Cardiac fibroblast (primary cell): ENCODE data around the gene ETFA.
A peak's percentile ranks its signal among the peaks of the same experiment; 100 is the strongest.

Source experiments
- DNase-seq, 2 donors: peaks; one replicate each; pipeline versions ENCODE4 v3.0.0 to v3.0.0-alpha.2; 2010; ENCODE audit warnings: low read depth in 2 of 2
- H3K4me3 ChIP-seq, 2 donors: replicated peaks in 1 of 2; 1 replicate in 1 of 2; 2 replicates in 1 of 2; pipeline ENCODE4 v1.5.1; 2011; ENCODE audit warnings: low read depth in 2 of 2, low read length in 2 of 2, mild to moderate bottlenecking in 2 of 2, moderate library complexity in 1 of 2
- TF ChIP-seq, protein P1 (sequence below): IDR thresholded peaks from one replicate; pipeline ENCODE4 v1.5.1; 2011; ENCODE audit warnings: low read depth, mild to moderate bottlenecking, low read length, inconsistent platforms

Gene ETFA

DNA sequence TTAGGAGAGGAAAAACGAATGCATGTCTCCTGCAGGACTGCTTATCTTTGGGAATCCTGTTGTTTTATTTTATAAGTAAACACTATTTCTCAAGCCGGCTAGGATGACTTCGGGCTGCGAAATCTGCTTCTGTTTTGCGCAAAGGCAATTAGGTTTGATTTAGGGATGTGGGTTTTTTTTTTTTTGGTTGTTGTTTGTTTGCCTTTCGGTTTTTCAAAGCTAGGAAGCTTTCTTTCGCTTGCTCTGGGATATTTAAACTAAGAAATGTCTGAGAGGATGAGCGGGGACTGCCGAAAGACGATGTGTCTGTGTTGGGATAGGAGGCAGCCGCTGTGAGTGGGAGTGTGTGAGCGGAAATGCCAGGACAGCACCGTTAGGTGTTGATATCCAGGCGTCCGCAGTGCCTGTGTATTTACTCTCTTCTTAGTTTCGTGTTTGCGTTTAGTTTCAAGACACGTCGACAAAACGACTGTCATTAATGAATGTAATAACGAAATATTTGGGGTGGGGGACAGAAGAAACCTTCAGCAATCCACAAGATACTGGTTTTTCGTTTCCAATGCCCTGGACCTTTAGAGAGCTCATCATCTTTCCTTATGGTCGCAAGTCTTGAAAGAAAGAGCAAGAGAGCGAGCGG, 25.9 kb upstream of the ETFA start:
- peak in 1 of 2 donors; percentile 36 for DNase-seq
- TF ChIP-seq, protein P1, sequence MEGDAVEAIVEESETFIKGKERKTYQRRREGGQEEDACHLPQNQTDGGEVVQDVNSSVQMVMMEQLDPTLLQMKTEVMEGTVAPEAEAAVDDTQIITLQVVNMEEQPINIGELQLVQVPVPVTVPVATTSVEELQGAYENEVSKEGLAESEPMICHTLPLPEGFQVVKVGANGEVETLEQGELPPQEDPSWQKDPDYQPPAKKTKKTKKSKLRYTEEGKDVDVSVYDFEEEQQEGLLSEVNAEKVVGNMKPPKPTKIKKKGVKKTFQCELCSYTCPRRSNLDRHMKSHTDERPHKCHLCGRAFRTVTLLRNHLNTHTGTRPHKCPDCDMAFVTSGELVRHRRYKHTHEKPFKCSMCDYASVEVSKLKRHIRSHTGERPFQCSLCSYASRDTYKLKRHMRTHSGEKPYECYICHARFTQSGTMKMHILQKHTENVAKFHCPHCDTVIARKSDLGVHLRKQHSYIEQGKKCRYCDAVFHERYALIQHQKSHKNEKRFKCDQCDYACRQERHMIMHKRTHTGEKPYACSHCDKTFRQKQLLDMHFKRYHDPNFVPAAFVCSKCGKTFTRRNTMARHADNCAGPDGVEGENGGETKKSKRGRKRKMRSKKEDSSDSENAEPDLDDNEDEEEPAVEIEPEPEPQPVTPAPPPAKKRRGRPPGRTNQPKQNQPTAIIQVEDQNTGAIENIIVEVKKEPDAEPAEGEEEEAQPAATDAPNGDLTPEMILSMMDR = no peak
- peak overlapping the region in 1 of 2 donors; percentile 43 for H3K4me3 ChIP-seq

DNA sequence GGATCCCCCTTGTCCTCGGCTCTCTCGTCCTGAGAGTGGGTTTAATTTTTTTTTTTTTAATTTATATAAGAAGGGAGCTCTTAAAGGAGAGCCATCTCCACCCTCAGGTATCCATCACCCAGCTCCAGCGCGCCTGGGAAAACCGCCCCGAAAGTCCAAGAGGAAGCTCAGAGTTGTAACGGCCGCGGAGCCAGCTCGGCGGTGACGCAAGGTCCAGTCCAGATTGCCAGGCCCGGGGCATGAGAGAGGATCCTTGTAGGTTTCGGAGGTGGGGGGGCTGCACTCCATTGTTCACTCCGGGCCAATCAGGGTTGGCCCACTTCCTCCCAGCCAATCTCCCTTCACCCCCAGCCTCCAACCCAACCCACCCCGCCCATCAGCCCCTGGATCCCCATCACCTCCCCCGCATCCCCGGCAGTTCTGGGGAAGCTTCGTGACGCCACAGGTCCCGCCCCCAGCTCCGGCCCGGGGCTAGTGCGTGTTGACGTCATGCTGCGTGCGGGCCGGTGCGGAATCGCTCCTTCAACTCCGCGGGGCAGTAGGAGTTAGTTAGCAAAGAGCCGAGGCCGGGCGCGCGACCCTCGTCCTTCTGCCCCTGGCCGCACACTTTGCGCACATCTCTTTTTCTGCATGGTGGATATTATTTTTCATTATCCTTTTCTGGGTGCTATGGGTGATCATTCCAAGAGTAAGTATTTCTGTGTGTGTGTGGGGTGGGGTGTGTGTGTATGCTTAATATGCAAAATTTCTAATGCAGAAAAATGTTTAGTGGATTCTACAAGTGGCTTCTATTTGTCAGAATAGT, 25.2 kb upstream of the ETFA start, which contains the start of gene ISL2:
ISL2 (plus strand) TSS at position 520 of the 805 bp plus-strand sequence; CDS start at position 631, 111 bp downstream.
- TF ChIP-seq, protein P1 = no peak
- DNase-seq = peak; percentile 56 to 72
- peak within 1 kb of the TSS in 1 of 2 donors; percentile 43 for H3K4me3 ChIP-seq

DNA sequence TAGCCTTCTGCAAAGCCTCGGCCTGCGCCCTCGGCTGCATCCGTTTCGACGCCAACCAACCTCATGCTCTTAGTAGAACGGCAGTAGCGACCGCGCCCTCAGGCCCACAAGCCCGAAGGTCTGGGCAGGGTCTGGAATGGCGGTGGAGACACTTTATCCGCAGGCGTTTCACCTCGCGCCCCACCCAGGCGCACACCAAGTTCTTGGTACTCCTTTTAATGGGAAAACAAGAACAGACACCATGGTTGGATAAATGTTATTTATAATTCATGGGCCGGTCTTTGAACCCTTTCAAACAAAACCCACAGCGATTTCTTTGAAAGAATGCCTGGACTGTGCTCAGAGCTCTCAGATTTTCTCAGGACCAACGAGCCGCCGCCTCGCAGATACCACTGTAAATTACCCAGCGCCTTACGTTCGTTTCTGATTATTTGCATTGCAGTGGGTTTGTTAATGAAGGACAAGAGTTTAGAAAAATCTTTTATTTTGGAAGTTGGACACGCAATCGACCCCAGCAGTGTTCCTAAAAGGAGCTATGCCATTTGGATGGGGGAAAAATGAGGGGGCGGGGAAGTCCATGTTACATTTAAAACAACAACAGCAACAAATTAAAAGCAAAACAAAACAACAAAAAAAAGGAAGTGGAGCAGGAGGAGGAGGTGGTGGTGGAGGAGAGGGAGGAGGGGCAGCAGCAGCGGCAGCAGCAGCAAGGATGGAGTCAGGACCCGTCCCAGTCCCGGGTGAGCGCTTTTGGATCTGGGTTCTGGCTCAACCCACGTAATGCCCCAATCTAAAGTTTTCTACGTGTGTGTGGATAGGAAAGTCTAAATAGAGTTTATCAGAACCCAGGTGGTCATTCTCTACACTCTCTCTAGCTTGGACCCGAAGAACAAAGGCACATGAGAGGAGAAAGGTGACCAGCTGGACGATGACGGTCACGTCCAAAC, 24.3 kb upstream of the ETFA start:
- TF ChIP-seq, protein P1 = no peak
- peak overlapping the region in 1 of 2 donors; percentile 43 for H3K4me3 ChIP-seq
- DNase-seq = peak in 1 of 2 donors; percentile 14

DNA sequence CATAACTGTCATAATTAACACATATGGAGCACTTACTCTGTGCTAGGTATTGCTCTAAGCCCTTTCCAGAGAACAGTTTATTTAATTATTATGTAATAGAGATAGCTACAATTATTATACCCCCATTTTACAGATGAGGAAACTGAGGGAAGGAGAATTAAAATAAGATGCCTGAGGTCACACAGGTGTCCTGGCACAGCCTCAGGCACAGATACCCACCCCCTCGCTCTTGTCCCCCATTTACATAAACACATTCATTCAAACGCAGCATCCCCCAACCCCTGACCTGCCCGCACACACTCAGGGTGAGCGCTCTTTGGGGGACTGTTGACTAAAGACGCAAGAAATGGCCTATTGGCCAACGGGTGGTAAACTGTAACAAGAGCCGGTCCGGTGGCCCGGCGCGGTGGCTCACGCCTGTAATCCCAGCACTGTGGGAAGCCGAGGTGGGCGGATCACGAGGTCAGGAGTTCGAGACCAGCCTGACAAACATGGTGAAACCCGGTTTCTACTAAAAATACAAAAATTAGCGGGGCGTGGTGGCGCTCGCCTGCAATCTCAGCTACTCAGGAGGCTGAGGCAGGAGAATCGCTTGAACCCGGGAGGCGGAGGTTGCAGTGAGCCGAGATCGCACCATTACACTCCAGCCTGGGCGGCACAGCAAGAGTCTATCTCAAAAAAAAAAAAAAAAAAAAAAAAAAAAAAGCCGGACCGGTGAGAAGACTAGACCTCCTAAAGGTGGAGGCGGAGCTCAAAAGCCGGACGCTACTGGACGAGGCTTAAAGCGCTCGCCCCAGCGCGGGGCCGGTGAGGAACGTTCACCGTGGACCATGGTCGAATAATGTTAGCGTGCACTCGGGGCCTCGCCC, 23.4 kb upstream of the ETFA start:
- TF ChIP-seq, protein P1 = no peak
- no peak for DNase-seq
- H3K4me3 ChIP-seq = no peak overlapping the region

DNA sequence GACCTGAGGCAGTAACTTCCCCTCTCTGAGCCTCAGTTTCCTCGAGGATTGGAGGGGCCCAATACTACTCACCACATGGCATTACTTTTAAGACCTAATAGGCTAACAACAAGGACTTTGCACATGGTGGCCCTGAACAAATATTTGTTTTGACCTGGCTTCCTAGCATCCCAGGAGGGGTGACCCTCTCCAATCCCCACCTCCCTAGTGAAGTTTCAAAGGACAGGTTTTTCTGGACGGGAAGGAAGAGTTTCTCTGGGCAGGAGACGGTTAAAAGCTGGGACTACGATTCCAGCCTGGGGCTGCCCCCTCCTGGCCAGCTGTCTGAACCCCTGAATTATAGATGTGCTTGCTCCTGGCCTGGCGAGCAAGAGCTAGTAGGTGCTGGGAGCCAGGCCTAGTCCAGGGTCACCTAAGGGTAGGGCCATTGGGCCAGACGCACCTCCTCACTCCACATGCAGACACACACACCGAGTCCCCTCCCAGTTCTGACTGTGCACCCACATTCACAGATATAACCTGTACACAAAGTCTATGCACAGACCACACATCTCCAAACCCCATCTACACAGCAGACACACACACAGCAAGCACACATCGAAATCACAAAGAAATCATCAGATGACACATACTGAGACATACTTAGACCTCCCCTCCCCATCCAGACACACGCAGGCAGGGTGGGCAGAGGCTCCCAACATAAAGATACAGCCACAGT, 22.6 kb upstream of the ETFA start:
- DNase-seq = peak in 1 of 2 donors; percentile 29
- H3K4me3 ChIP-seq = no peak overlapping the region
- TF ChIP-seq, protein P1 = peak; percentile 30
